Measurements from ENCODE around the gene COX19. TPM values are rescaled to one million over a fixed set of nuclear protein-coding genes. Genes with fewer than 3 reads are reported as not detected.
A peak's percentile ranks its signal among the peaks of the same experiment; 100 is the strongest.

The COX19 gene
- total RNA-seq, 4 donors from 2014 or later: 2.6 to 32.5 (median 20.1) TPM

DNA sequence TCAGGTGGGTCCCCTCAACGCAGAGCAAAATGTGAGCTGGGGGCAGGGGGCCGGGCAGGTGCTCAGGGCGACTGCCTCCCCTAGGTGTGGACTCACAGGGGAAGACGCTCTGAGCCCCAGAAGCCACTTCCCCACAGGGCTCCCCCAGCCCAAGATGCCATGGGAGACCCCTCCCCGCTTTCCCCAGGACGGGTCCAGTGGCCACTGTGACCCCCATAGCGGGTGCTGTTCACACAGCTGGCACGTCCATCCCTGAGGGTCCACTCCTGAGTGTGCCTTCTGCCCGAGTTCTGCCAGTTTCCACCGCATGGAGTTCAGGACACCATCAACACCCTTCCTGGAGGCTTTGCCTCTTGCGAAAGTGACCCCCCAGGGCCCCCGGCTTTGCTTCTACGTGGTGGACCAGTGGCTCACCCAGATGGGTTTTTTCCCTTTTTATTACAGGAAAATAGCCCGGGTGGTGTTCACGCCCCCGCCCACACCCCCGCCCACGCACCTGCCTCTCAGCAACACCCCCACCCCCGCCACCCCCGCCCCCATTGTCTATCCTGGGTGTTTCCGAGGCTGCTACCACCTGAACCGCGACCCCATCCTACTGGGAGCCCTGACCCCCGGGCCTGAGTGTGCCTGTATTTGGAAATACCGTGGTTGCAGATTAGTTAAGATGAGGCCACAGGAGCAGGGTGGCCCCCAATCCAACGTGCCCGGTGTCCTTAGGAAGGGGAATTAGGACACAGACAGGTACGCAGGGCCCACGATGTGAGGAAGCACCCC is 52.8 kb downstream of the COX19 start:
- no peaks in the 10 kb centered on the region for H3K9me3 ChIP-seq
- peaks cover 0 to 5% of the 10 kb centered on the region in 2 donors for H3K4me1 ChIP-seq
- TF ChIP-seq, protein P1, sequence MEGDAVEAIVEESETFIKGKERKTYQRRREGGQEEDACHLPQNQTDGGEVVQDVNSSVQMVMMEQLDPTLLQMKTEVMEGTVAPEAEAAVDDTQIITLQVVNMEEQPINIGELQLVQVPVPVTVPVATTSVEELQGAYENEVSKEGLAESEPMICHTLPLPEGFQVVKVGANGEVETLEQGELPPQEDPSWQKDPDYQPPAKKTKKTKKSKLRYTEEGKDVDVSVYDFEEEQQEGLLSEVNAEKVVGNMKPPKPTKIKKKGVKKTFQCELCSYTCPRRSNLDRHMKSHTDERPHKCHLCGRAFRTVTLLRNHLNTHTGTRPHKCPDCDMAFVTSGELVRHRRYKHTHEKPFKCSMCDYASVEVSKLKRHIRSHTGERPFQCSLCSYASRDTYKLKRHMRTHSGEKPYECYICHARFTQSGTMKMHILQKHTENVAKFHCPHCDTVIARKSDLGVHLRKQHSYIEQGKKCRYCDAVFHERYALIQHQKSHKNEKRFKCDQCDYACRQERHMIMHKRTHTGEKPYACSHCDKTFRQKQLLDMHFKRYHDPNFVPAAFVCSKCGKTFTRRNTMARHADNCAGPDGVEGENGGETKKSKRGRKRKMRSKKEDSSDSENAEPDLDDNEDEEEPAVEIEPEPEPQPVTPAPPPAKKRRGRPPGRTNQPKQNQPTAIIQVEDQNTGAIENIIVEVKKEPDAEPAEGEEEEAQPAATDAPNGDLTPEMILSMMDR (IDR thresholded peaks at IDR 0.05): no peak
- TF ChIP-seq POLR2A (IDR thresholded peaks at IDR 0.05): no peak
- H3K27ac ChIP-seq: no peak overlapping the region
- intact Hi-C loops (cut with DNase I; ENCODE audit: low total_unique reads): no loop called here
- no peaks in the 10 kb centered on the region for H3K36me3 ChIP-seq
- peak in 1 of 2 donors; percentile 13 for DNase-seq
- no peak overlapping the region for H3K4me3 ChIP-seq
- no peaks in the 10 kb centered on the region for H3K27me3 ChIP-seq

DNA sequence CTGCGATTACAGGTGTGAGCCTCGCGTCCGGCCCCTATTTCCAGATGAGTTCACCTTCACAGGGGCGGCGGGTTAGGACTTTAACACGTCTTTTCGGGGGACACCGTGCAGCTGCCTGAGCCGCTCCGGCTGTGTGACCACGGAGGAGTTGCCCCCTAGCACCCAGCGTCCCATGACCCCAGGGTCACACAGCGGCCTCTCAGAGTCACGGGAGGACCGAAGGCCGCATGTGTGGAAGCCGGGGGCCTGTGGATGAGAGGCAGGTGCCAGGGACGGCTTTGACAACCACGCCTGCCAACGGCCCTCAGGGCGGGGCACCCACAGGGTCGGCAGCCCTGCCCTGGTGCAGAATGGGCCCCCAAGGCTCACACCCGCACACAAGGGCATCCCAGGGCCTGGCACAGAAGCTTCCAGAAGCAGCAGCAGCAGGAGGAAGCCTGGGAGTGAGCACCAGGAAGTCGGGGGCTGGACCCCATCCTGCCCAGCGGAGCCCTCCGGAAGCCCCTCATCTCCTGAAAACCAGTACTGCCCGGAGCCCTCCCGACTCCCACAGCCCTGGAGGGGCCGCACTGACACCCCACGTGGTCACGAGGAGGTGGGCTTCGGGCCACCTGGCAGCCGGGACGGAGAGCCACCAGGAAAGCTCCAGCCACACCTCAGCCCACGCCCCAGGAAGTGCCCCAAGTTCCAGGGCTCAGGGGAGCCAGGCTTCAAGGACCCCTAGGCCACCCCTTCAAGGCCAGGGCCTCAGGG is 53.6 kb downstream of the COX19 start:
- intact Hi-C loops (cut with DNase I; ENCODE audit: low total_unique reads): no loop called here
- peak; percentile 8 to 12 for DNase-seq
- TF ChIP-seq, protein P1 (IDR thresholded peaks at IDR 0.05): no peak
- TF ChIP-seq POLR2A (IDR thresholded peaks at IDR 0.05): no peak
- peaks cover 0 to 5% of the 10 kb centered on the region in 2 donors for H3K4me1 ChIP-seq
- H3K27me3 ChIP-seq: no peaks in the 10 kb centered on the region
- H3K9me3 ChIP-seq: no peaks in the 10 kb centered on the region
- no peaks in the 10 kb centered on the region for H3K36me3 ChIP-seq
- H3K4me3 ChIP-seq: no peak overlapping the region
- no peak overlapping the region for H3K27ac ChIP-seq

DNA sequence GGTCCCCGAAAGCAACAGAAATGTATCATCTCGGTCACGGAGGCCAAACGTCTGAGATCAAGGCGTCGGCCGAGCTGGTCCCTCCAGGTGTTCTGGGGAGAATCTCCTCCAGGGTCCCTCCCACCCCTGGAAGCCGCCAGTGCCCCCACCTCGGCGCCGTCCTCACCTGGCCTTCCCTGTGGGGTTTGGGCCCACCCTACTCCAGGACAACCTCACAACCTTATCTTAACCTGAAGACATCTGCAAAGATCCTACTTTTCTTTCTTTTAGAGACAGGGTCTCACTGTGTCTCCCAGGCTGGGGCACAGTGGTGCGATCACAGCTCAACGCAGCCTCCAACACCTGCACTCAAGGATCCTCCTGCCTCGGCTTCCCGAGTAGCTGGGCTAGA is 54.3 kb downstream of the COX19 start:
- no peak overlapping the region for H3K27ac ChIP-seq
- H3K4me3 ChIP-seq: no peak overlapping the region
- intact Hi-C loops (cut with DNase I; ENCODE audit: low total_unique reads): no loop called here
- DNase-seq: peak in 1 of 2 donors; percentile 7
- H3K36me3 ChIP-seq: no peaks in the 10 kb centered on the region
- peaks cover 0 to 10% of the 10 kb centered on the region in 2 donors for H3K4me1 ChIP-seq
- no peaks in the 10 kb centered on the region for H3K27me3 ChIP-seq
- no peaks in the 10 kb centered on the region for H3K9me3 ChIP-seq
- TF ChIP-seq, protein P1 (IDR thresholded peaks at IDR 0.05): no peak
- no peak for TF ChIP-seq POLR2A (IDR thresholded peaks at IDR 0.05)

DNA sequence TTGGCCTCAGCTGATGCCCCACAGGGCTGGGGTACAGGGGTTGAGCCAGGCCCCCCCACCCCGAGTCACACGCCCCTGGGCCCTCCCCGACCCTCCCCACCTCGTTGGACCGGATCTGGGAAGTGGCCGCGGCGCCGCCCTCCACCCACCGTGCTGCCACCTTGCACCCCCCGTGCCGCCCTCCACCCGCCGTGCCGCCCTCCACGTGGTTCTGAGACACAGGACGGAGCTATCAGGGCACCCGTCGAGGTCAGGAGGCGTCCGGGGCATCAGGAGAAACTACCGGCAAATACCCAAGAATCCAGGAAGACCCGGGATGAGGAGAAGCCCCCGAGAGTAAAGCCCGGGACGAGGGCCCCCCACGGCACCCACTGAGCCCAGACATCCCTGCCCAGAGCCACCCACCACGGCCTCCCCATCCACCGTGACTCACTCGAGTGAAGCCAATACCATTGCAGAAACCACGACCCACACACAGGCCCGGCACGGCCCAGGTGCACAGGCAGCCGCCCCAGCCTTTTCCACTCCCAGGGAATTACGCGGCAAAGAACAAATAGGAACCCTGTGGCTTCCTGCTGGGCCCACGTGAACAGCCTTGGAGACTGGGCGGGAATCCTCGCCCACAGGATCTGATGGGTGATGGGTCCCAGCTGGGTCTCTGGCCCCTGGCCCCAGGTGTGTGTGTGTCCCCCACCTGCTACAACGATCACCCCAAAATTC is 54.8 kb downstream of the COX19 start:
- TF ChIP-seq POLR2A (IDR thresholded peaks at IDR 0.05): no peak
- TF ChIP-seq, protein P1 (IDR thresholded peaks at IDR 0.05): no peak
- intact Hi-C loops (cut with DNase I; ENCODE audit: low total_unique reads): no loop called here
- Histone ChIP-seq H3K27ac (no peak overlapping the region), H3K9me3 (no peaks in the 10 kb centered on the region), H3K4me3 (no peak overlapping the region), H3K4me1 (peaks cover 0 to 12% of the 10 kb centered on the region in 2 donors), H3K36me3 (no peaks in the 10 kb centered on the region), H3K27me3 (no peaks in the 10 kb centered on the region)
- peak in 1 of 2 donors; percentile 9 for DNase-seq

Data from uterus (tissue), 4 donors.